Lung (tissue), 12 donors: ENCODE data around the gene IL4. TPM values are rescaled to one million over a fixed set of nuclear protein-coding genes. Genes with fewer than 3 reads are reported as not detected.

Source experiments
- ATAC-seq: fragments of 200-7000 bp; cut with Tn5 transposase; one replicate; pipeline ENCODE4 v1.9.1; 2020; ENCODE audit warnings: moderate number of reproducible peaks; ENCODE audit not compliant: insufficient read depth, low FRiP score
- DNase-seq, 3 donors: peaks; one replicate each; pipeline ENCODE4 v3.0.0-alpha.2; 2013 to 2017
- H3K27ac ChIP-seq, 2 donors: one replicate each; pipeline ENCODE4 v1.5.1; 2013; ENCODE audit warnings: mild to moderate bottlenecking in 2 of 2, moderate library complexity in 2 of 2, control low read depth in 1 of 2, inconsistent platforms in 1 of 2, low read depth in 1 of 2, low read length in 1 of 2
- H3K27me3 ChIP-seq, 3 donors: one replicate each; pipeline ENCODE4 v1.5.1; 2013; ENCODE audit warnings: low read length in 2 of 3; ENCODE audit not compliant: control insufficient read depth in 3 of 3, insufficient read depth in 3 of 3
- H3K36me3 ChIP-seq, 4 donors: one replicate each; pipeline ENCODE4 v1.5.1; 2013; ENCODE audit warnings: low read length in 4 of 4, mild to moderate bottlenecking in 1 of 4, moderate library complexity in 1 of 4; ENCODE audit not compliant: control insufficient read depth in 4 of 4, insufficient read depth in 4 of 4
- H3K4me1 ChIP-seq, 5 donors: one replicate each; pipeline ENCODE4 v1.5.1; 2013; ENCODE audit warnings: low read length in 5 of 5, mild to moderate bottlenecking in 2 of 5, moderate library complexity in 1 of 5; ENCODE audit not compliant: control insufficient read depth in 5 of 5, insufficient read depth in 5 of 5
- H3K4me3 ChIP-seq: one replicate; pipeline ENCODE4 v1.5.1; 2013; ENCODE audit warnings: mild to moderate bottlenecking, control low read depth, moderate library complexity
- H3K9ac ChIP-seq, 2 donors: one replicate each; pipeline ENCODE4 v1.5.1; 2013; ENCODE audit warnings: low read length in 2 of 2, control low read depth in 1 of 2; ENCODE audit not compliant: insufficient read depth in 1 of 2
- H3K9me3 ChIP-seq, 4 donors: one replicate each; pipeline ENCODE4 v1.5.1; 2013; ENCODE audit warnings: low read length in 3 of 4, mild to moderate bottlenecking in 1 of 4, moderate library complexity in 1 of 4; ENCODE audit not compliant: control insufficient read depth in 4 of 4, insufficient read depth in 3 of 4
- CTCF ChIP-seq: IDR thresholded peaks from 2 replicates; pipeline ENCODE4 v1.5.1; 2012; ENCODE audit warnings: mild to moderate bottlenecking; ENCODE audit errors: control extremely low read depth, extremely low read depth
- WGBS, 2 donors: extraction: QIAGEN DNeasy Blood & Tissue Kit; methylation state at CpG; one replicate each; pipeline ENCODE4 v1.1.7; 2013; 5-methylcytosine and 5-hydroxymethylcytosine counted together
- polyA plus RNA-seq, 2 donors: library from polyadenylated mRNA; stranded (reverse); fragments of 200-250 nt; gene quantifications; one replicate each; pipeline ENCODE4 v1.2.1, GENCODE V29; 2013
- total RNA-seq, 2 donors: library from RNA; depleted of rRNA in 1 of 2; stranded (reverse); fragments of >200 nt in 1 of 2; gene quantifications; one replicate each; pipeline ENCODE4 v1.2.1, GENCODE V29; 2014 to 2021
- donor health status: control.
- donor health status: control.
- donor health status: Bipolar disorder and iron deficiency.
- donor health status: healthy.
- donor health status: DM: yes; HTN: yes; CAD: no.

IL4 gene
- total and polyA plus RNA-seq, 4 donors = not detected

GRCh38 chr5:132669455-132669820 lies 4.4 kb upstream of the IL4 start:
- H3K9me3 ChIP-seq = no peaks in the 10 kb centered on the region
- TF ChIP-seq CTCF = no peak
- no peaks in the 10 kb centered on the region for H3K27me3 ChIP-seq
- DNase-seq (no peak), ATAC-seq (no peak)
- 87 to 93% methylated on average over 7 of the region's 7 CpGs for WGBS, 2 donors
- no peak overlapping the region for H3K9ac ChIP-seq
- no peaks in the 10 kb centered on the region for H3K36me3 ChIP-seq
- no peak overlapping the region for H3K4me3 ChIP-seq
- H3K4me1 ChIP-seq = no peaks in the 10 kb centered on the region
- no peak overlapping the region for H3K27ac ChIP-seq

- TF ChIP-seq CTCF = no peak
- Histone ChIP-seq H3K27me3 (no peaks in the 10 kb centered on the region), H3K4me1 (no peaks in the 10 kb centered on the region), H3K9ac (no peak overlapping the region), H3K4me3 (no peak overlapping the region), H3K27ac (no peak overlapping the region), H3K9me3 (no peaks in the 10 kb centered on the region), H3K36me3 (no peaks in the 10 kb centered on the region)
- DNase-seq (no peak), ATAC-seq (no peak)
- WGBS, 2 donors = 92 to 93% methylated on average over 16 of the region's 16 CpGs
Measured at GRCh38 chr5:132669966-132670882, 3.6 kb upstream of the IL4 start.

GRCh38 chr5:132671000-132671399 lies 2.8 kb upstream of the IL4 start:
- Histone ChIP-seq H3K36me3 (no peaks in the 10 kb centered on the region), H3K4me1 (peaks cover 0 to 2% (median 0%) of the 10 kb centered on the region in 5 donors), H3K9ac (no peak overlapping the region), H3K27ac (no peak overlapping the region), H3K4me3 (no peak overlapping the region), H3K27me3 (no peaks in the 10 kb centered on the region), H3K9me3 (no peaks in the 10 kb centered on the region)
- WGBS, 2 donors = 93 to 96% methylated on average over 3 of the region's 3 CpGs
- ATAC-seq = no peak
- no peak for DNase-seq
- no peak for TF ChIP-seq CTCF
